A673 (cell line): ENCODE measurements around the gene SLC35E4. TPM values are rescaled to one million over a fixed set of nuclear protein-coding genes. Genes with fewer than 3 reads are reported as not detected.
A peak's percentile ranks its signal among the peaks of the same experiment; 100 is the strongest.

Source experiments
- BruUV-seq: library from RNA; stranded (reverse); fragments of 400-500 nt; replicated peaks from 2 replicates; lab custom pipeline; 2021; lab: Mats Ljungman, UMichigan
- CTCF ChIA-PET: fragments of 300-600 bp; sonication (Branson Sonifier 250); formaldehyde crosslinking; loops from one replicate; lab custom pipeline; 2022; ENCODE audit warnings: antibody characterized with exemption; lab: Charles Lee
- POLR2A ChIA-PET: fragments of 300-600 bp; sonication (Branson Sonifier 250); formaldehyde crosslinking; loops from one replicate; lab custom pipeline; 2022; ENCODE audit warnings: antibody characterized with exemption; ENCODE audit not compliant: low non-redundant PET; lab: Charles Lee
- DNase-seq: peaks from one replicate; pipeline ENCODE4 v3.0.0-alpha.2; 2015; ENCODE audit warnings: low spot score
- H3K27ac ChIP-seq: fragments of 200-600 bp; sonication (generic); 2 replicates; pipeline ENCODE4 v1.5.1; 2016; ENCODE audit warnings: mixed run types, low read depth, mild to moderate bottlenecking, mixed read lengths, antibody characterized with exemption, low read length; ENCODE audit not compliant: poor library complexity, severe bottlenecking
- H3K27me3 ChIP-seq: fragments of 200-600 bp; sonication (generic); replicated peaks from 2 replicates; pipeline ENCODE4 v1.6.1; 2017; ENCODE audit warnings: mixed run types, low read depth, mild to moderate bottlenecking, mixed read lengths, antibody characterized with exemption, low read length; ENCODE audit not compliant: insufficient read depth, poor library complexity
- H3K36me3 ChIP-seq: fragments of 200-600 bp; sonication (generic); 2 replicates; pipeline ENCODE4 v1.6.1; 2016; ENCODE audit warnings: mixed run types, mild to moderate bottlenecking, mixed read lengths, antibody characterized with exemption, low read length; ENCODE audit not compliant: insufficient read depth, poor library complexity, severe bottlenecking
- H3K4me1 ChIP-seq: fragments of 200-600 bp; sonication (generic); 2 replicates; pipeline ENCODE4 v1.6.1; 2017; ENCODE audit warnings: mixed run types, mild to moderate bottlenecking, mixed read lengths, antibody characterized with exemption, low read length; ENCODE audit not compliant: insufficient read depth, poor library complexity, severe bottlenecking
- H3K4me3 ChIP-seq: fragments of 200-600 bp; sonication (generic); 2 replicates; pipeline ENCODE4 v1.5.1; 2016; ENCODE audit warnings: low read depth, mixed run types, mild to moderate bottlenecking, mixed read lengths, low read length; ENCODE audit not compliant: poor library complexity, severe bottlenecking
- H3K9me3 ChIP-seq: fragments of 200-600 bp; sonication (generic); 2 replicates; pipeline ENCODE4 v1.6.1; 2016; ENCODE audit warnings: mixed run types, low read depth, mild to moderate bottlenecking, mixed read lengths, antibody characterized with exemption, low read length; ENCODE audit not compliant: poor library complexity, severe bottlenecking
- CTCF ChIP-seq: fragments of 300-800, 200-600 bp; sonication (generic); conservative IDR thresholded peaks from 2 replicates; pipeline ENCODE4 v1.5.1; 2017; ENCODE audit warnings: low read depth, mild to moderate bottlenecking, antibody characterized with exemption, low read length, moderate library complexity, mixed read lengths
- EZH2 ChIP-seq: fragments of 200-600 bp; sonication (generic); IDR thresholded peaks from 2 replicates; pipeline ENCODE4 v1.6.1; 2017; ENCODE audit warnings: borderline replicate concordance, low read depth, mild to moderate bottlenecking, mixed read lengths, antibody characterized with exemption, low read length; ENCODE audit not compliant: poor library complexity, severe bottlenecking
- intact Hi-C: fragments of 100-400 bp; cut with micrococcal nuclease; formaldehyde crosslinking; loops from one replicate; pipeline ENCODE4 v1.10.0; 2022; ENCODE audit not compliant: unreplicated experiment
- total RNA-seq: library from RNA; stranded (reverse); gene quantifications from 2 replicates; pipeline ENCODE4 v1.2.3, GENCODE V29; 2021

The SLC35E4 gene
- total RNA-seq, 1 experiment from 2014 or later: 2.4 TPM

- peaks cover 16% of the 10 kb centered on the region for H3K4me1 ChIP-seq
- no TSS peak for BruUV-seq
- peak; percentile 89 for DNase-seq
- H3K9me3 ChIP-seq: no peaks in the 10 kb centered on the region
- H3K27me3 ChIP-seq: no peaks in the 10 kb centered on the region
- no peaks in the 10 kb centered on the region for H3K36me3 ChIP-seq
- CTCF ChIA-PET: interaction anchor here (0.5 to 3.6 kb wide), 6 partner anchors 12 to 144 kb away, joined by 3 to 32 read pairs (median 5); partner anchors contain the start of gene TCN2
- POLR2A ChIA-PET: interaction anchor here (0.6 kb wide), 2 partner anchors 37 to 333 kb away, joined by 3 to 4 read pairs; no protein-coding TSS in a partner anchor
- H3K4me3 ChIP-seq: peak overlapping the region; percentile 63
- H3K27ac ChIP-seq: no peak overlapping the region
- TF ChIP-seq EZH2 (no peak), CTCF (peak; percentile 97)
- intact Hi-C loops: loop anchor here (1.0 to 2.0 kb wide), 3 partner anchors 121 to 514 kb away; no protein-coding TSS in a partner anchor
Measured at GRCh38 chr22:30634471-30635233, 929 bp upstream of the SLC35E4 start.

GRCh38 chr22:30636226-30637077 lies 871 bp downstream of the SLC35E4 start:
- Histone ChIP-seq H3K36me3 (no peaks in the 10 kb centered on the region), H3K27ac (no peak overlapping the region), H3K4me3 (peak overlapping the region; percentile 63), H3K9me3 (no peaks in the 10 kb centered on the region), H3K4me1 (peaks cover 16% of the 10 kb centered on the region), H3K27me3 (no peaks in the 10 kb centered on the region)
- intact Hi-C loops: no loop called here
- no peak for DNase-seq
- BruUV-seq: no TSS peak
- ChIA-PET POLR2A (interaction anchor here (0.5 kb wide), 1 partner anchor 732 kb away, joined by 4 read pairs; no protein-coding TSS in a partner anchor), CTCF (interaction anchor here (0.6 to 3.6 kb wide), 3 partner anchors 30 to 127 kb away, joined by 3 to 32 read pairs (median 3); no protein-coding TSS in a partner anchor)
- no peak for TF ChIP-seq CTCF
- TF ChIP-seq EZH2: no peak

- H3K4me1 ChIP-seq: peaks cover 16% of the 10 kb centered on the region
- DNase-seq: no peak
- H3K36me3 ChIP-seq: no peaks in the 10 kb centered on the region
- ChIA-PET CTCF (no interaction called here), POLR2A (no interaction called here)
- intact Hi-C loops: no loop called here
- H3K27me3 ChIP-seq: no peaks in the 10 kb centered on the region
- no peaks in the 10 kb centered on the region for H3K9me3 ChIP-seq
- no peak overlapping the region for H3K4me3 ChIP-seq
- no peak overlapping the region for H3K27ac ChIP-seq
- BruUV-seq: no TSS peak
- TF ChIP-seq CTCF (no peak), EZH2 (no peak)
Measured at GRCh38 chr22:30637701-30638114, 2.1 kb downstream of the SLC35E4 start.
